Thymus (tissue), 14 donors: ENCODE measurements around the gene LHFPL5. TPM values are rescaled to one million over a fixed set of nuclear protein-coding genes. Genes with fewer than 3 reads are reported as not detected.

Source experiments
- DNase-seq, 9 donors: peaks; one replicate each; pipeline ENCODE4 v3.0.0-alpha.2; 2013; ENCODE audit warnings: low spot score in 9 of 9, low read depth in 6 of 9, missing footprints in 1 of 9
- H3K27ac ChIP-seq, 2 donors: one replicate each; pipeline ENCODE4 v1.5.1; 2013; ENCODE audit warnings: control low read depth in 1 of 2, low read depth in 1 of 2, low read length in 1 of 2, mild to moderate bottlenecking in 1 of 2, moderate library complexity in 1 of 2
- H3K27me3 ChIP-seq, 2 donors: one replicate each; pipeline ENCODE4 v1.5.1; 2013; ENCODE audit warnings: low read length in 1 of 2; ENCODE audit not compliant: control insufficient read depth in 2 of 2, insufficient read depth in 1 of 2
- H3K36me3 ChIP-seq, 2 donors: one replicate each; pipeline ENCODE4 v1.5.1; 2013; ENCODE audit warnings: low read length in 1 of 2, mild to moderate bottlenecking in 1 of 2, moderate library complexity in 1 of 2; ENCODE audit not compliant: control insufficient read depth in 2 of 2, insufficient read depth in 2 of 2
- H3K4me1 ChIP-seq, 2 donors: one replicate each; pipeline ENCODE4 v1.5.1; 2013; ENCODE audit warnings: low read length in 2 of 2; ENCODE audit not compliant: control insufficient read depth in 2 of 2, insufficient read depth in 2 of 2
- H3K4me3 ChIP-seq, 2 donors: one replicate each; pipeline ENCODE4 v1.5.1; 2013; ENCODE audit warnings: low read length in 2 of 2, control low read depth in 1 of 2, mild to moderate bottlenecking in 1 of 2
- H3K9me3 ChIP-seq, 2 donors: one replicate each; pipeline ENCODE4 v1.5.1; 2013; ENCODE audit warnings: low read length in 1 of 2, mild to moderate bottlenecking in 1 of 2; ENCODE audit not compliant: control insufficient read depth in 2 of 2, insufficient read depth in 1 of 2
- WGBS: extraction: QIAGEN DNeasy Blood & Tissue Kit; methylation state at CpG from one replicate; pipeline ENCODE4 v1.1.7; 2013; 5-methylcytosine and 5-hydroxymethylcytosine counted together
- long read RNA-seq, 10 donors: transcript quantifications; one replicate each; lab custom pipeline, GENCODE V29; 2026
- polyA plus RNA-seq: library from polyadenylated mRNA; stranded (reverse); fragments of 200-250 nt; gene quantifications from one replicate; pipeline ENCODE4 v1.2.3, GENCODE V29; 2013
- total RNA-seq: library from RNA; stranded (reverse); fragments of 120-200 nt; gene quantifications from one replicate; pipeline ENCODE4 v1.2.4, GENCODE V29; 2013
- donor health status: healthy.

LHFPL5 gene
- not detected for total RNA-seq
- 0.09 TPM for polyA plus RNA-seq
- long read RNA-seq, donor 1, result 0 reads
- long read RNA-seq, donor 2, result 0 reads
- long read RNA-seq, donor 3, result 0 reads
- long read RNA-seq, donor 4, result 0 reads
- long read RNA-seq, donor 5, partial matches to known transcripts, result 41 of 41 reads
- long read RNA-seq, donor 5, other reads (novel, unspliced or antisense), result 0 of 41 reads
- long read RNA-seq, donor 6, partial matches to known transcripts, result 29 of 29 reads
- long read RNA-seq, donor 6, other reads (novel, unspliced or antisense), result 0 of 29 reads
- long read RNA-seq, donor 7, result 0 reads
- long read RNA-seq, donor 8, result 0 reads
- long read RNA-seq, donor 9, result 0 reads
- long read RNA-seq, donor 10, result 0 reads

DNA sequence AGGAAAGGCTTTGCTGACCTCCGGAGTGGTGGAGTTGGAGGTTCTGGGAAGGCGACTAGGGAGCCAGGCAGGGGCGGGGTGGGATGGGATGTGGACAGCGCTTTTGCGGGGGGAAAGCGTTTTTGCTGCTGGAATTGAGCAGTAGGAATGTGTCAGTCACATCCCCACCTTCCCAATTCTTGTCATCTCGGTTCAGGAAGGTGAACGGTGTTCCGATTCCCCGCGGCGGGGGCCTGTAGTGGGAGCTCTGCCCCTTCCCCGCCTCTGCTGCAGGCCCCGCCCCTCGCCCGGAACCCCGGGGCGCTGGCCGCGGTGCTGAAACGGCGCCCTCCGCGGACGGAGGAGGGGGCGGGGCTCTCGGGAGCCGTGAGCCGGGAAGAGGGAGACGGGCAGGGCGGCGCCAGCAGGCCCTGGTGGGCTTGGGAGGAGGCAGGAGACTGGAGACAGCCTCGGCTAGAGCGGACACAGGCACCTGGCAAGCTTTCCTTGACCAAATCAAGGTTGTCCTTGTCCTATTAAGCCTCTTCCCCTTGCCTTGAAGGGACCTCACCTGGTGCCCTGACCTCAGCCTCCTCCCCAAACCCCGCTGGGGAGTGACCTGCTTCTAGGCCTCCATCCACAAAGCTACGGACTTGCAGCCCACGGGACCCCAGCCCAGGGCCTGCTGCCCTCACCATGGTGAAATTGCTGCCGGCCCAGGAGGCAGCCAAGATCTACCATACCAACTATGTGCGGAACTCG is at the start of gene LHFPL5:
Gene LHFPL5 (plus strand): TSS at position 357 of the 741 bp plus-strand sequence. CDS start 319 bp downstream, at position 676.
- H3K27ac ChIP-seq, result no peak within 1 kb of the TSS
- H3K4me3 ChIP-seq, result no peak within 1 kb of the TSS
- H3K9me3 ChIP-seq, result no peaks in the 10 kb centered on the region
- H3K27me3 ChIP-seq, result peaks cover 0 to 12% of the 10 kb centered on the region in 2 donors
- WGBS, result 13% methylated on average over 40 of the region's 40 CpGs
- peaks cover 2 to 3% of the 10 kb centered on the region in 2 donors for H3K4me1 ChIP-seq
- peak; percentile 3 to 75 (median 57) for DNase-seq
- no peaks in the 10 kb centered on the region for H3K36me3 ChIP-seq

DNA sequence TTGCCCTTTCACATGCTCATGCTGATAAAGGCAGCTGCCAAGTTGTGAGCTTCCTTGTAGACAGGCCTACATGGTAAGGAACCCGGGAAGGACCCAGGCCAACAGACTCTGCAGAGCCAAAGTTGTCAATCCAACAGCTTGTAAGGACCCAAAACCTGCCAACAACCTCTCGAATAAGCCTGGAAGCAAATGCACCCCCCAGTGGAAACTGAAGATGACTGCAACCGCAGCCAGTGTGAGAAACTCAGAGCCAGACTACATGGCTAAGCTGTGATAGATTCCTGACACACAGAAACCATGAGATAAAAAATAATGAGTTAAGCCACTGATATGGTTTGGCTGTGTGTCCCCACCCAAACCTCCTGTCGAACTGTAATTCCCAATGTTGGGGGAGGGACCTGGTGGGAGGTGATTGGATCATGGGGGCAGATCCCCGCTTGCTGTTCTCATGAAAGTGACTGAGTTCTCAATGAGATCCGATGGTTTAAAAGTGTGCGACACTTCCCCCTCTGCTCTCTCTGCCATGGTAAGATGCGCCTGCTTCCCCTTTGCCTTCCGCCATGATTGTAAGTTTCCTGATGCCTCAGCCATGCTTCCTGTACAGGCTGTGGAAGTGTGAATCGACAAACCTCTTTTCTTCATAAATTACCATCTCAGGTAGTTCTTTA is 47.6 kb upstream of the LHFPL5 start:
- Histone ChIP-seq H3K4me3 (no peak overlapping the region), H3K9me3 (no peaks in the 10 kb centered on the region), H3K27me3 (peaks cover 0 to 11% of the 10 kb centered on the region in 2 donors), H3K27ac (no peak overlapping the region), H3K4me1 (no peaks in the 10 kb centered on the region), H3K36me3 (no peaks in the 10 kb centered on the region)
- DNase-seq, result peak in 2 of 9 donors; percentile 35 to 47
- 65% methylated on average over 10 of the region's 10 CpGs for WGBS

DNA sequence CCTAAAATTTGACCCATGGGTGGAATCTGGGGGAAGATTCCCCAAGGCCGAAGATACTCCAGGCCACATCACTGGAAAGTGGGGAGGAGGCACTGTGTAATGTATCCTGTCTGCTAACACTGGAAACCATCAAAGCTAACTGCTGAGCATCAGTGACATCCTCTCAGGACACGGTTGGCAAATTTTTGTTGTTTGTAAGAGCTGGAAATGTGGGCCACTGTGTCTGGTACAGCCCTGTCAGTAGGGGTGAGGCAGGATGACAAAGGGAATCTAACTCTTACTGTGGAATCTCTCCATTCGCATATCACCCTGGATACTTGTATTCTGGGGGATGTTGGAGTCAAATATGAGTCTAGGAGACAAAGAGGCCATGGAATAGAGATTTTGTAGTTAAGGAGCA is 45.7 kb upstream of the LHFPL5 start:
- Histone ChIP-seq H3K36me3 (no peaks in the 10 kb centered on the region), H3K27me3 (peaks cover 3 to 29% of the 10 kb centered on the region in 2 donors), H3K4me1 (no peaks in the 10 kb centered on the region), H3K4me3 (no peak overlapping the region), H3K9me3 (no peaks in the 10 kb centered on the region), H3K27ac (no peak overlapping the region)
- WGBS, result 92% methylated on average over 3 of the region's 3 CpGs
- no peak for DNase-seq

DNA sequence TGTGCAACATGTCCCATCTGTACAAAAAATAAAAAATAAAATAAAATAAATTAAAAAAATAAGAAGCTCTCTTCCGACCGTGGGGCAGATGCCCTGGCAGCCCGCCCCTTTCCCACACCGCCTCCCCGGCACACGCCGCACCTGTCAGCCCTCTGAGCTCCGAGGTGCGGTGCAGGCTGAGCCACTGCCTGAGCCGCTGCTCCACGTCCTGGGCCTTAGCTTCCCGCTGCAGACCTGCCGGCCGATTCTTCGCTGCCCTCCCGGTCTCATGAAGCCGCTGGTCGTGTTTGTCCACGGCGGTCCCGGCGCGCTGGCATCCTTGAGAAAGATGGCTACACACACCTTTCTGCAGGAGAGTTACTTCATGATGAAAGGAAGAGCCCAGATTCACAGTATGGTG is 39.4 kb upstream of the LHFPL5 start:
- peaks cover 3 to 49% of the 10 kb centered on the region in 2 donors for H3K27me3 ChIP-seq

DNA sequence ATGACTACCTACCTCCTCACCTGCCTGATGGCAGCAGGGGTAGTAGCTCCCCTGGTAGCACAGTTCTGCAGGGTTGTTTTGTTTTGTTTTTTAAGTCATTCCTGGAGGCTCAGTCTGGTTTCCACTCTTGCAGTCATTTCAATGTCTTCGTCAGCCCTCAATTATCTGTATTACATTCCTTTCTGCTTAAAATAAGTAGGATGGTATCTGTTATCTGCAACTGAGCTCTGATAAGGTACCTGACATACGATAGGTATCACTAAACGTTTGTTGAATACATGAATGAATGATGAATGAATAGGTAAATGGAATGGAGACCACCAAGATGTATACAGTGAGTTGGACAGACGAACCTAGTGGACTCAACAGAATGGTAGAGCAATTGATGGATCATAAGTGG is 35.9 kb upstream of the LHFPL5 start:
- Histone ChIP-seq H3K36me3 (no peaks in the 10 kb centered on the region), H3K27ac (no peak overlapping the region), H3K4me3 (no peak overlapping the region), H3K27me3 (peaks cover 0 to 25% of the 10 kb centered on the region in 2 donors), H3K4me1 (no peaks in the 10 kb centered on the region), H3K9me3 (peaks cover 0 to 1% of the 10 kb centered on the region in 2 donors)
- 95% methylated on average over 4 of the region's 4 CpGs for WGBS
- DNase-seq, result no peak

More for the DNA sequence above, 39.4 kb upstream of the LHFPL5 start:
- 95% methylated on average over 23 of the region's 23 CpGs for WGBS
- Histone ChIP-seq H3K27ac (no peak overlapping the region), H3K4me1 (no peaks in the 10 kb centered on the region), H3K9me3 (peaks cover 0 to 1% of the 10 kb centered on the region in 2 donors), H3K4me3 (no peak overlapping the region), H3K36me3 (no peaks in the 10 kb centered on the region)
- no peak for DNase-seq

DNA sequence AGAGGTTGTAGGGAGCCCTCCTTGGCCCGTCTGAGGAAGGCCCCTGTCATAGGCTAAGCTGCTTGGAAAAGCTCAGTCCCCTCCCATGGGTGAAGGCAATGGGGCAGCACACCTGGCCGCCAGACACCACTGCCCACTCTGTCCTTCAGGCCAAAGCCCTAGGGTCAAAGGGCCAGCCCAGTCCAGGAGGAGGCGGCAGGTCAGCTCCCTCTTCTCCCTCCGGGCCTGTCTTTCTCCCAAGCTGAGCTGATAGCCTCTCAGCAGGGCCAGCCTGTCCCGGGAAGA is 33.9 kb upstream of the LHFPL5 start:
- WGBS, result 73% methylated on average over 5 of the region's 5 CpGs
- DNase-seq, result no peak
- Histone ChIP-seq H3K27me3 (peaks cover 6 to 22% of the 10 kb centered on the region in 2 donors), H3K9me3 (peaks cover 0 to 4% of the 10 kb centered on the region in 2 donors), H3K4me1 (no peaks in the 10 kb centered on the region), H3K4me3 (no peak overlapping the region), H3K36me3 (no peaks in the 10 kb centered on the region), H3K27ac (no peak overlapping the region)

DNA sequence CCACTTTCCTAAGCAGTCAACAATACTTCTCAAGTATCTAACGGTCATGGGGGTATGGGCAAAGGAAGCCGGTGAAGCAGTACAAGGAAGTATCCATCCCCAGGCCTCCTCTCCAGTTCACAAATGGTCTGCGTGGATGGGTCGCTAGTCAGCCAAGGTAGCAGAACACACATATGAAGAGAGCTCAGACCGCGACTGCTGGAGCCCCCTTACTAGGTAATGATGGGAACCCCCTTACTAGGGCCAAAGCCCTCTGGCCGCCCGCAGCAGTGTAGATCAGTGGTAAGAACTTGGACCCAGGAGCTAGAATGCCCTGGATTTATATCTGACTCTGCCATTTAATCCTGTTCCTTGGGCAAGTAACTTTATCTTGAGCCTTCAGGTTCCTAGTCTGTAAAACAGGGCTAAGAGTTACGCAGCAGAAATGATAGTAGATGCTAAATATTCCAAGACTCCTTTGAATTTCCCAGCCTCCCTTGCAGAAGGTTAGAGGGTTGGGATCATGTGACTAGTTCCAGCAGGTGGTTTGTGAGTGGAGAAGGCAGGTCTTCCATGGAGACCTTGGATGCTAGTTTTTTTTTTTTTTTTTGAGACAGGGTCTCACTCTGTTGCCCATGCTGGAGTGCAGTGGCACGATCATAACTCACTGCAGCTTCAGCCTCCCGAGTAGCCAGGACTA is 30.9 kb upstream of the LHFPL5 start:
- H3K4me3 ChIP-seq, result no peak overlapping the region
- H3K9me3 ChIP-seq, result peaks cover 0 to 4% of the 10 kb centered on the region in 2 donors
- no peaks in the 10 kb centered on the region for H3K36me3 ChIP-seq
- H3K4me1 ChIP-seq, result no peaks in the 10 kb centered on the region
- peaks cover 12 to 43% of the 10 kb centered on the region in 2 donors for H3K27me3 ChIP-seq
- no peak overlapping the region for H3K27ac ChIP-seq
- WGBS, result 92% methylated on average over 11 of the region's 11 CpGs
- DNase-seq, result no peak

DNA sequence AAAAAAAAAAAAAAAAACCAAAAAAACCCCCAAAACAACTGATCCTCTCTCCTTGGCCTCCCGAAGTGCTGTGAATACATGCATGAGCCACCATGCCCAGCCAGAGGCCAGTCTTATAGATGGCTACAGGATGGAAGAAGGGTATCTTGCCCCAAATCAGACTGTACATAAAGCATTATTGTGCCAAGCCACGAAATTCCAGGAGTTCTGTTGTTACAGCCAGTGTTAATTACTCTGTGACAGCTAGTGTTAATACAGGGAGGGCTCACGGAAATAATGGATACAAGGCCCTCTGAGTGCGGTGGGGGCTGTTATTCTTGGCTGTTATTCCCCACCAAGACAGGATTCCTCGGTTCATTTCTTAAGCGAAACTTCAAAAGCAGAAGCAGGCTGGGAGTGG is 30.1 kb upstream of the LHFPL5 start:
- no peak overlapping the region for H3K4me3 ChIP-seq
- H3K36me3 ChIP-seq, result no peaks in the 10 kb centered on the region
- no peak overlapping the region for H3K27ac ChIP-seq
- WGBS, result 90% methylated on average over 6 of the region's 6 CpGs
- H3K27me3 ChIP-seq, result peaks cover 12 to 46% of the 10 kb centered on the region in 2 donors
- no peak for DNase-seq
- peaks cover 0 to 4% of the 10 kb centered on the region in 2 donors for H3K9me3 ChIP-seq
- H3K4me1 ChIP-seq, result no peaks in the 10 kb centered on the region
